Embryonic facial prominence (tissue), 1 donor: ENCODE measurements around the gene PIANP.

Experiments used
- DNase-seq: peaks from one replicate; pipeline ENCODE4 v3.0.0-alpha.2; 2016; ENCODE audit errors: extremely low spot score

The PIANP gene

GRCh38 chr12:6667559-6668210 lies 32.9 kb downstream of the PIANP start:
- DNase-seq, result no peak

- DNase-seq, result no peak
Observed at GRCh38 chr12:6666211-6666610, 34.4 kb downstream of the PIANP start.

- no peak for DNase-seq
Observed at GRCh38 chr12:6664902-6665301, 35.7 kb downstream of the PIANP start.

GRCh38 chr12:6662906-6663742 lies 37.5 kb downstream of the PIANP start, which contains the start of gene ING4:
TSS of gene ING4 (minus strand) at chr12:6663119. CDS start at chr12:6663101, 18 bp downstream.
- peak; percentile 100 for DNase-seq

GRCh38 chr12:6662602-6662905 lies 38.1 kb downstream of the PIANP start:
- DNase-seq, result no peak

- no peak for DNase-seq
Observed at GRCh38 chr12:6653987-6654386, 46.6 kb downstream of the PIANP start.

- no peak for DNase-seq
Observed at GRCh38 chr12:6653342-6653741, 47.3 kb downstream of the PIANP start.

GRCh38 chr12:6652391-6652790 lies 48.2 kb downstream of the PIANP start:
- no peak for DNase-seq

- no peak for DNase-seq
Observed at GRCh38 chr12:6650832-6651231, 49.8 kb downstream of the PIANP start.

GRCh38 chr12:6647083-6647604 lies 53.5 kb downstream of the PIANP start, which contains the start of gene ACRBP:
TSS of gene ACRBP (minus strand) at chr12:6647432. CDS start at chr12:6647366, 66 bp downstream.
- no peak for DNase-seq

- DNase-seq, result no peak
Observed at GRCh38 chr12:6646276-6647082, 54.1 kb downstream of the PIANP start.

GRCh38 chr12:6644903-6645302 lies 55.7 kb downstream of the PIANP start:
- no peak for DNase-seq

- DNase-seq, result no peak
Observed at GRCh38 chr12:6644257-6644596, 56.4 kb downstream of the PIANP start.
